ENCODE data around the gene ERG.

Gene ERG, protein sequence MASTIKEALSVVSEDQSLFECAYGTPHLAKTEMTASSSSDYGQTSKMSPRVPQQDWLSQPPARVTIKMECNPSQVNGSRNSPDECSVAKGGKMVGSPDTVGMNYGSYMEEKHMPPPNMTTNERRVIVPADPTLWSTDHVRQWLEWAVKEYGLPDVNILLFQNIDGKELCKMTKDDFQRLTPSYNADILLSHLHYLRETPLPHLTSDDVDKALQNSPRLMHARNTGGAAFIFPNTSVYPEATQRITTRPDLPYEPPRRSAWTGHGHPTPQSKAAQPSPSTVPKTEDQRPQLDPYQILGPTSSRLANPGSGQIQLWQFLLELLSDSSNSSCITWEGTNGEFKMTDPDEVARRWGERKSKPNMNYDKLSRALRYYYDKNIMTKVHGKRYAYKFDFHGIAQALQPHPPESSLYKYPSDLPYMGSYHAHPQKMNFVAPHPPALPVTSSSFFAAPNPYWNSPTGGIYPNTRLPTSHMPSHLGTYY

GRCh38 chr21:38498057-38498833 lies at the start of gene ERG:
TSS of gene ERG (minus strand) at chr21:38498477. CDS start at chr21:38498380, 97 bp downstream.
- DNase-seq: no peak

GRCh38 chr21:38544661-38545060 lies 46.4 kb upstream of the ERG start:
- DNase-seq: no peak

- no peak for DNase-seq
Observed at GRCh38 chr21:38542263-38542662, 44.0 kb upstream of the ERG start.

DNA sequence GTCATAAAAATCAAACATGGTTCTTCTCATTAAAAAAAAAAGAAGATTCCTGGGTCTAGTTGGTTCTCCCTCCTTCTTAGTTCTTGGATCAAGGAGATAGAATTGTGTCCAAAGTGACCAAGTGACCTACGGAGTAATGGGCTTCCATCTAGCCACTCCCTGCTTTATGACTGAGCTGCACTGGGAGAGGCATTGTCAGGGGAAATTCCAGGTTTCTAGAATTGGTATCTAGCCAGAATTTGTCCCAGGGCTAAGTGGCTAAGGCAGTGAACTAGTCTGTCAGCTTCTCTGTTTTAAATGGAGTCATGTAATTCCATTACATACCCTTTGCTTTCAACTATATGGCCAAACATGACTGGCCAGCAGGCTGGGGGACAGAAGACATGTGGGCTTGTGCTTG lies 40.1 kb upstream of the ERG start:
- DNase-seq: no peak

GRCh38 chr21:38534591-38534990 lies 36.3 kb upstream of the ERG start:
- DNase-seq: no peak

DNA sequence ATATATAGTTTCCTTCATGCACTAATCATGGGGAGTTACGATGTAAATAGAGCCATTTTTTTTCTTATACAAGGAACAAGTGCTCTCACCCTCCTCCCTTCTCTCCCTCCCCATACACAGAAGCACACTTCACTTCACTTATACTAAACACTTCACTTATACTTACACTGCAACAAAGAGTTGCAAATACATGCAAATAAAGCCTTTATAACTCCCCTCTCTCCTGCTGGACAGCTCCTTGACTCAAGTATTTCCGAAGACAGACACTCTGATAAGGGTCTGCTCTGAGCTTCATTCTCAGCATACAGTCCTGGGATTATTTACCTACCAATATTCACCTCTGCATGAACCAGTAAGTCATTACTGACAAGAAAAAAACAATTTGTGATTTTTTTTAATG lies 35.6 kb upstream of the ERG start:
- DNase-seq: peak; percentile 1

GRCh38 chr21:38531591-38531990 lies 33.3 kb upstream of the ERG start:
- no peak for DNase-seq

DNA sequence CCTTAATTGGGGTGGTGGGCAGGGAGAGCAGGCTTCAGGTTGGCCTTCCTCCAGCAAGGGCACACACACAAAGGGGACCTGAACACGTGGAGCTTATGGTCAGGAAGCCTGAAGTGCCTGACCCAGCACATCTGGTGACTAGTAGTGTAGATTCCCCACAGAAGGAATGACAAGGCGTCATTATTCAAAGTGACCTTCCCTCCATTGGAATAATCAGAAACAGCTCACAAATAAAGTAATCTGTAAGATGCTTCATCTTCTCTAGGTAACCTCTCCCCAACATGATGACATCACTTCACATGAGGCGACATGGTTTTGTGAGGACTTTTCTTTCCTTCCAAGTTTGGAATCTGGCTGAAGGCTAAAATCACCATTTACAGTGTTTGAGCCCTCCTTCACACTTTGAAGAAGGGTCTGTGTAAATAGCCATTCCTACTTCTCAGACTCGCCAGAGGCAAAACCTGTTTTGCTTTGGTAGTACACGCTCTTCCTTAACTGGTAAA lies 32.8 kb upstream of the ERG start:
- no peak for DNase-seq

- DNase-seq: no peak
Observed at GRCh38 chr21:38527737-38528136, 29.5 kb upstream of the ERG start.

DNA sequence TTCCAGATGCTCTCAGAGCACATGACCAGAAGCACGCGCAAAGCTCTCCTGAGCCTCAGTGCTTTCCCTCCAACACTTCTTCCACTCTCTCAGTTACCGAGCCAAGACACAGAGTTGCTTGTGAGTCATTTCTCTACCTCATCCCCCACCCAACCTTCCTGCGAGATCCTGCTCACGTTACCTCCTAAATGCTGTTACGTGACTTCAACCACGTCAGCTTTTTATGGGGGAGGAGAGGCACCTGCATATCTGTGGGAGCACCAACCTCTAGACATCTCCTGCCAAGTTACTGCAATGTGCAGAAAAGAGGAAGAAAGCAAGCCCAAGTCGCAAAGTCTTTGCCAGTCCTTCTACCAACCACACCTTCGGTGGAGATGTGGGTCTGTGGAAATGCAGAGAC lies 27.2 kb upstream of the ERG start:
- no peak for DNase-seq

- no peak for DNase-seq
Observed at GRCh38 chr21:38524168-38525153, 26.2 kb upstream of the ERG start.

DNA sequence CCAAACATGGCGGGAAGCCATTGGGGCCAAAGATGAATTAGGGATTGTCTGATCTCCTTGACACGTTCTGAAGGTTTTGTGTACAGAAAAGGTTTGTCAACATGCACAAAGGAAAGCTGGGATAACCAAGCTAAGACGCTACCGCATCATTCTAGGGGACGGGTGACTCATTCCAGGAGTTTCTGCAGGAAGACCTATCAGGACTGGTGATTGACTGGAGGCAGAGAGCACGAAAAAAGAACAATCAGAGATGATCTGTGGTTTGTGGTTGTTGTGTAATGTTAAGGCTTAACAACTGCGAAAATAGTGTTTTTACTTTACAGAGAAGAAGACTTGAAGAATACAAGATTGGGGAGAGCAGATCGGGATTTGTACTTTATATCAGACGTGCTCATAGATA lies 22.2 kb upstream of the ERG start:
- no peak for DNase-seq

DNA sequence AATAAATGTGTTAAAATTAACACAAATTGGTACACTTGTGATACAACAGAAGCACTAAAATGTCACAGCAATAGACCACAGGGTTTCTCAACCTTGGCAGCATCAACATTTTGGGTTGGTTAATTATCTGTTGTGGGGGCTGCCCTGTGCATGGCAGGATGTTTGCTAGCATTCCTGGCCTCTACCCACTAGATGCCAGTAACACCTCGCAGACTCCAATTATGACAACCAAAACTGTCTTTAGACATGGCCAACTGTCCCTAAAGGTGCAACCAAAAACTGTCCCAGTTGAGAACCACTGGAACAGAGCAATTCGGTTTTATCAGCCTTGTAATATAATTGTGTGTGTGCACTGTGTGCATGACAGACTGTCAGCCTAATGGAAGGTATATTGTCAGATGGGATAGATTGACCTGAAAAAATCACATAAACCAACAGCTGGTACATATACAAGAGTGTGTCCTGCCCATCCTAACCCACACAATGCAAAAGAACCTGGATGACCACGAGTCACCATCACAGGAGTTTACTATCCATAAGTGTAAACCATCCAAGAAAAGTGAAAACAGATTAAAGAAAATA lies 13.5 kb upstream of the ERG start:
- DNase-seq: no peak

DNA sequence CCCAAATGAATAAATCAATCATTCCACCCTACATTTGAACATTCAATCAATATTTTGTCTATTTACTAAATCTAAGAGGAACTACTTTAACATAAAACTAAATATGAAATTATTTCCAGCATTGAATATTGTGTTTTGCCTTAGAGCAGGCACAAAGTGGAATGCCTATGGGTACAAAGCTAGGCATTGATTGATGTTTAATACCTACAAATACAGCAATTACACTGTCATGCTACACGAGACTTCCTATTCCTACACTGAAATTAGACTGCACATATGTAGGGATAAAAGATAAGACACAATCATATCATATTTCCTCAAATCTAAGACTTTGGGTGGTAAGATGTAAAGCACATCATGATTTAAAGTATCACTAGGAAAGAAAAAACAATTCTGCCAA lies 12.9 kb upstream of the ERG start:
- DNase-seq: no peak

- no peak for DNase-seq
Observed at GRCh38 chr21:38507374-38507942, 9.2 kb upstream of the ERG start.

DNA sequence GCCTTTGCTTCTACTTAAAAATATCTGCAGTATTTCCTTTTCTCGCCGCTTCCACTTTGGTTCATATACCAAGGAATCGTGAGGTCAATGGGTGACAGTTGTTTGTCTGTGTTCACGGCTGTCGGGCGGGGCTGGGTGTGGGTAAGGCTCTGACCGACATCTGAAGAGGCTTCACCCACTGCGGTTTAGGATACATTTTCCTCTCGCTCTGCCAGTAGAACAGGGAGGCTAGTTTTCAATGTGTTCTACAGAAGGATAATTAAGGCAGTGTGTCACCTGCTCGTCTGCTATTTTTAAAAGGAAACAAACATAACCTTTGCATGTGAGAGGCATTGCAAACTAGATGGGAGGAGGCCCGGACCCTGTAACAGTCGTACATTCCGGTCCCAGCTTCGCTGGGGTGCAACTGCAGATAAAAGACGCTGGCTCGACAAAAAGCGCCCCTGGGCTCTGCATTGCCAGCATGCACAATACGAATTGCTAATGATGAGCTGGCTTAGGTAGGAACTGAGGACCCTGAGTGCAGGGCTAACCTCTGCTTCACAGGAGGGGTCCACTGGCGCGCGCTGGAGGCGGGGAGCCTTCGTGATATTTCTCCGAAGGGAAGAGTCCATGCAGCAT lies 8.5 kb upstream of the ERG start:
- DNase-seq: no peak

- no peak for DNase-seq
Observed at GRCh38 chr21:38505654-38506523, 7.6 kb upstream of the ERG start.

DNA sequence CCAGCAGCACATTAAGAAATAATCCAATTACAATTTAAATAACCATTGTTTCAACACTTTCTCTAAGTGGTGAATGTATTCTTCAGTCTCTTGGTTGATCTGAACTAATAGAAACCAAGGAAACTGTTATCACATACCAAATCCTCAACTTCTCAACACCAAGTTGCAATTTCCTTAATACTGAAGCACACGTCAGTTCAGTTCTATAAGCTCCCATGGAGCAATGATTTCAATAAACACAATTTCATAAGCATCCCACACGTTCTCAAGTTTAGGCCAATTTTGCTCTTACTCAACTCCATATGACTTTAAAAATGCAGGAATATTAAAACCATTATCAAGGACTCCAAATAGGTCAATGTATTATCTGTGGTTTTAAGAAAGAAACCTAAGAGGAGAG lies 5.8 kb upstream of the ERG start:
- DNase-seq: no peak

DNA sequence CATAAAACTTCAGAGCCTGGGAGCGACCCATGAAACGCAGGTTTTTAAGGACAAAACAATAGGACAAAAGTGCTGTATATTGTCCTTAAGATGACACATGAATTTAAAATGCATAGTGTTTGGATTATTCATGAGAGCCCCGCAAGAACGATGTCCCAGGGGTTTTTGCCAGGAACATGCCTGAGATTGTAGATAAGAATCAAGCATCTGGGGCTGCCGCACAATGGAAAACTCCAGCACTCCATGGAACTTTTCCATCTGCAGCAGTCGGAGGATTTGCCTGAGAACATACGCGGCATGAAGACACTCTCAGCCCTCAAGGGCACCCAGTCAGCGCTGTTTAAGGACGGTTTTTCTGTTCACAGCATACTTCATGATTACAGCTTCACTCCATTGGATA lies 5.3 kb upstream of the ERG start:
- DNase-seq: no peak

GRCh38 chr21:38500073-38500472 lies 1.8 kb upstream of the ERG start:
- DNase-seq: no peak

DNA sequence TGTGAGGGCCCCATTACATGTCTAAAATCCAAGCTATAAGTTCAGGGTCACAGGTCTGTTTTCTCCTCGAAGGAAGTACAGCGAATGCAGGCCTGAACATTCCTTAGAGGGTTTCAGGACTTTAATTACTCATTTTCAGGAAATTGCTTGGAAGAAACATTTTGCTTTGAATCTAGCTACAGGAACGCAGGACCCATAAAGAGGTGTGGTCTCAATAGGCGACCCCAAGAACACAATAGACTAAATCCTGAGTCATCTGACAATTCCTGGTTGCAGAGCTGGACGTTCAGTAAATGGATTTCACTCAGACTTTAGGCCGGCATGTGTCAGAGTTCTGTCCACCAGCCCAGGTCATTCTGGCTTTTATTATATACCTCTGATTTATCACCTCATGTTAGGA lies 1.0 kb upstream of the ERG start:
- DNase-seq: no peak

All from DMS79 (cell line).